Suppressor macrophage (primary cell): Measurements from ENCODE around the gene C1orf35.

ENCODE experiments used
- DNase-seq, 4 experiments: peaks; one replicate each; pipeline ENCODE4 v3.0.0-alpha.2; 2020 to 2022

The C1orf35 gene

DNA sequence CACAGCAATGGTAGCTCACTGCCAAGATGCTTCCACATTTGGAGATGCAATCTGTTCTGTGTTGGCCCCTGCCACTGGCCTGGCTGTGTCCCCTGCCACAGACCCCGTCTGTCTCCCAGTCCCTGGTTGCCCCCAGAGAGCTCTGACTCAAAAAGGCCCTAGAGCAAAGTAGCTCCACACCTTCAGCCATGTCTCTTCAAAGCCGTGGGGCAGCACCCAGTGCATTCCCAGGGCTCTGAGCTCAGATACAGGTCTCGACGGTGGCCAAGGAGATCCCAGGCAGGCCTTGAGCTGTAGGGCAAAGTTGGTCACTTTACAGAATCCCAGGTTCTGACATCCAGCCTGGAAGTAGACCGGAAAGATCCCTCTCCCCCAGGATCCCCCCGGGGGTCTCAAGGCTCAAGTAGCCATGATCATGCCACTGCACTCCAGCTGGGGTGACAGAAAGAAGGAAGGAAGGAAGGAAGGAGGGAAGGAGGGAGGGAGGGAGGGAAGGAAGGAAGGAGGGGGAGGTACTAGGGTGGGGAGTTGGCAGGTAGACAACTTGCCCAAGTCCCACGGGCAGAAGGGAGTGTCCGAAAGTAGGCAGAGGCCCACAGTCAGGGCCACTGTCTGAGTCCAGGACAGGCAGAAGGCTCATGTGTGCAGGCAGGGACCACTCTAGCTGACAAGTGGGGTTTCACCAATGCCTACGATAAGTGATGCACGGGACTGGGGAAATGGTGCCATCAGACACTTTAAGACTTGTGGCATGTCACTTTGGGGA lies 25.4 kb downstream of the C1orf35 start:
- DNase-seq, result no peak

DNA sequence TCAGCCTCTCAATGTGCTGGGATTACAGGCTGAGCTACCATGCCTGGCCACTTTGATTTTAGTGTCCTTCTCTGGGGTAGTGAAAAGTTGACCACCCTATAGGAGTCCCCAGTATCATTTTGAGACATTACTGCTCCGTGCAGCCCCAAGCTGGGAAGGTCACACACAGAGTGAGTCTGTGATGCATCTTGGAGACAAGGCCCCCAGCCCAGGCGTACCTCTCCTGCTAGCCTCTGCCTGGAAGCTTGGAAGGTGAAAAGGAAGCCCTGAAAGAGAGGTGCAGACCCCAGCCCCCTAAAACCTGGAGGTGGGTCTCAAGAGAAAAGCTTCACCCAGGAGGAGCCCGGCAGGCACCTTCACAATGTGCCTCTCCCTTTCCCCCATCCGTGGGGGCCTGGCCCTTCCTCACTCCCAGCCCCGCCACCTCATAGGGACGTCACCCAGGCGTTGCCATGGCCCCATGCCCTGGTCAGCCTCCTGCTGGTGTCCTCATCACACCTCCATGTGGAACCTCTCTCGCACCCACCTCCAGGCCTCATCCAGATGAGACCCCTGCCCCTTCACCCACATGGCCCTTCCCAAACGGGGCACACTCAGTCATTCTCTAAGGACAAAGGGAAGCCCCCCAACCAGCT lies 26.2 kb downstream of the C1orf35 start:
- no peak for DNase-seq

DNA sequence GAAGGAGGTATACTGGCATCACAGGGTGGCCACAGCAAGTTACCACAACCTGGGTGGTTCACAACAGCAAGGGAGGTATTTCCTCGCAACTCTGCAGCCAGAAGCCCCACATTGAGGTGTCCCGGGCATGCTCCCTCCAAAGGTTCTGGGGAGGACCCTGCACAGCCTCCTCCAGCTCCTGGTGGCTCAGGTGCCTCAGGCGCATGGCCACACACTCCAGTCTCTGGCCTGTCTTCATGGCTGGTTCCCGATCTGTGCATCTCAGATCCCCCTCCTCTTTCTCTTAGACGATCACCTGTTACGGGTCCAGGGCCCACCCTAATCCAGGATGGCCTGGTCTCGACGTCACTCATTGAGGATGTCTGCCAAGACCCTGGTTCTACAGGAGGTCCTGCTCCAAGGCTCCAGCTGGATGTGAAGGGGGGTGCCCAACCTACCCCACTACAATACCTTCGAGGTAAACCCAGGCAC lies 27.3 kb downstream of the C1orf35 start:
- no peak for DNase-seq

DNA sequence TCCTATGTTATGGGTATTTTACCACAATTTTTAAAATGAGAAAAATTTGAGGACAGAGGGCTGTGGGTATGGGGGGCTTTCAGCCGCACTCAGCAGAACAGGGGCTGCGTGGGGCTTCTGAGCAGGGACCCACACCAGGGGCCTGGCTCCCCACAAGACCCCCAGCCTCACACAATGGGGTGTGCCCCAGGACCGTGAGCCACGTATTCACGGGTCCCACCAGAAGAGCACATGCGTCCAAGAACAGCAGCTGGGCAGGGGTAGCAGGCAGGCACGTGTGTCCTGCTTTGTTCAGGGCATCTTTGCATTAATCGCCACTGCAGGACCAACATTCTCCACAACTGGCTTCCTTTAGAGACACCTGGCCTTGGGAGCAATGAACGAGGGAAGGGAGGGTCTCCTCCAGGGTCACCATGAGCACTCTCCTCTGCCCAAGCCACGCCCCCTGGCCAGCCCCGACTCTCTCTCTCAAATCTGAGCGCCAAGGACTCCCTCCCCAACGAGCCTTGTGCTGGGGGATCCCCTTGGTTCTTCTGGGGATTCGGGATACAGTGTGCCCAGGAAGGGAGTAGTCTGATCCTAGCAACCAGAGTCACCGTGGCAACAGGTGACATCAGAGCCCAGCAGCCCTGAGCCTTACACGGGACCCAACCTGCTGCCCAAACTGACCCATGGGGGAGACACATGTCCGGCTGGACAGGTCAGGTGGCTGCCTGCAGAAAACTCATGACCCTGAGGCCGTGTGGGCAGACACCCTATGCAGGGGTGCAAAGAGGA lies 28.0 kb downstream of the C1orf35 start:
- no peak for DNase-seq

DNA sequence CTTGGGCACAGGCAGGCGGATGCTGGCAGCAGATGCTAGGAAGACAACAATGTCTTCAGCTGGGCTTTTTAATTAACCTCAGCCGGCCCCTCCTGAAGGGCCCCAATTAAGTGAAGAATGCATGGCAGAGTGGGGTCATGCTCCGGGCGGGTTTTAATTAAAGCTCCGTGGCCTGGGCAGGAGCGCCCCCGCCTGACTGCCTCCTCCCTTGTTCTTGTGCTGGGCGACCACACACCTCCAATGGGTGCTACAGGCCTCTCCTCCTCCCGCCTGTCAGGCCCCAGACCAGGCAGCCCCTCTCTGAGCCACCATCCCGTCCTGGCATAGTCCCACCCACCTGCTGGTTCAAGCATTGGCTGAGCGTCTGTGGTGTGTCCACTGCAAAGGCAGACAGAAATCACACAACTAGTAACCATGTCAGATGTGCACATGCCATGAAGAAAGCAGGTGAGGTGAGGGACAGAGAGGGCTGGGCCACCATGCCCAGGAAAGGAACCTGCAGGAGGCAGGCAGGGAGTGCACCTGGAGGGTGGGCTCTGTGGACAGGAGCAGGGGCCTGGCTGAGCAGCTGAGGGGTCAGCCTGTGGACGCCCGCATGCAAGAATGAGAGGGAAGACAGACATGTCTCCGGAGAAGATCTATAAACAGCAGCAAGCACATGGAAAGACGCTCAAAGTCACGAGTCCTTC lies 29.1 kb downstream of the C1orf35 start:
- DNase-seq, result no peak

DNA sequence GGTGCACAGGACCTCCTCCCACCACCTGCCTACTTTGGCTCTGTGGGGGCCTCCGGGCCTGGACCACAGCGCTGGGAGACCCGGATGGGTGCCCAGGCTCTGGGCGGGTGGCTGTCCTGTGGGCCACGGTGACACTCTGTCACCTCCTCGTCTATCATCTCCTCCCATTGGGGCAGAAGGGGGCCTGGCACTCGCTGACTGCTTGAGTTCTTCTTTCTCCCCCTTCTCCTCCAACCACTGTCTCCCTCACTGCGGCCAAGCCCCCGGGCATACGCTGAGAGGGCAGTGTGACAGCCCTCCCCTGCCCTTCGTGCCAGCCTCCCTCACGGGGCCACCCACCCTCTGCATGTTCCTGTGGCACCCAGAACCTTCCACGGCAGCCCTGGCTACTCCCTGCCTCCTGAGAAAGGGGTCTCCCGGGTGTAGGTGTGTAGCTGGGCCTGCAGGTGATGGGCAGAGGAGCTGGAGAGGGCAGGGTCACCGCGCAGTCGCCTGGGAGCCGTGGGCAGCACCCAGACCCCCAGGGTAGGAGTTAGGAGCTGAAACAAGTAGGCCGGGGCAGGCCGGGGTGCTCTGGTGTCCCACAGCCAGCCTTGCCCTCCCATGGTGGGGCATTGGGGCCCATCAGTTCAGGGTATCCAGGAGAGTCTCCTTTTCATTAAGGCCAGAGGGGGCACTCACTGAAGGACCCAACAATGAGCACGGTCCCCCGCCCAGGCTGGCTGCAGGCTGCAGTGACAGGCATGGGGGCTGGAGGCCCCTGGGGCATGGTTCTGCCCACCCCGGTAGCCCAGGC lies 29.9 kb downstream of the C1orf35 start:
- DNase-seq, result no peak

DNA sequence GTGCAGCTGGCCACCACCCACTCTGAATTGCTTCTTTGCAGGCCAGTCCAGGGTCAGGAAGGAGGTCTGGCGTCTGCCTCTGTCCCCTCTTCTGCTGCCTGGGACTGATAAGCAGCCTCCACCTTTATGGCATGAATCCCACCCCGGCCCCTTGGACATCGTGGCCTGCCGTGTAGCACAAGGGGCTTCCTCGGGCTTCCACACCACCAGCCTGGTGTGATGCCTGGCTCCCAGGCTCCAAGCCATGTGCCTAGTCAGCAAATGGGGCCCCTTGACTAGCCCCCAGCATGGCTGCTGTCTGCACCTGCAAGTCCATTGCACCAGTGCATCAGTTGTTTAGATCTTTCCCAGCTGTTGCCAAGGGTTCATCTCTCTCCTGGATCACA lies 30.5 kb downstream of the C1orf35 start:
- no peak for DNase-seq

DNA sequence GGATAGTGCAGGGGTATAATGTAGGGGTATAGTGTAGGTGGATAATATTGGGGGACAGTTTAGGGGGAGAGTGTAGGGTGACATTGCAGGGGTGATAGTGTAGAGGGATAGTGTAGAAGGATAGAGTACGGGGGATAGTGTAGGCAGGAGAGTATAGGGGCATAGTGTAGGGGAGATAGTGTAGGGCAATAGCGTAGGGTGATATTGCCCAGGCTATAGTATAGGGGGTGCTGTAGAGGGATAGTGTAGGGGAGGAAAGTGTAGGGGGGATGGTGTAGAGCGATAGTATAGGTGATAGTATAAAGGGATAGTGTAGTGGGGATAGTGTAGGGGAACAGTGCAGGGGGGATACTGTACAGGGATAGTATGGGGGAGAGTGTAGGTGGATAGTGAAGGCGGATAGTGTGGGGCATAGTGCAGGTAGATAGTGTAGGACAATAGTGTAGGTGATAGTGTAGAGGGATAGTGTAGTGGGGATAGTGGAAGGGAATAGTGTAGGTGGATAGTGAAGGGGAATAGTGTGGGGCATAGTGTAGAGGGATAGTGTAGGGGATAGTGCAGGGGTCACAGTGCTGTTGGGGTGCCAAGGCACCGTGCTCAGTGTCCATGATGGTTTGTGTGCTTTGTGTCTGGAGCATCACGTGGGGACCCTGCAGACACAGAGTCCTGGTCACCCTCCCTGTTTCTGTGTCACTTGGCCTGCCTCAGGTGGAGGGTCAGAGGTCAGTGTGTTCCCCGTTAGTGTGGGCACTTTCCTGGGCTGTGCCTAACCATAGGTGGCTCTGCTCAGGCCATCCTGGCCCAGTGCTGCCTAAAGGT lies 31.1 kb downstream of the C1orf35 start:
- no peak for DNase-seq

DNA sequence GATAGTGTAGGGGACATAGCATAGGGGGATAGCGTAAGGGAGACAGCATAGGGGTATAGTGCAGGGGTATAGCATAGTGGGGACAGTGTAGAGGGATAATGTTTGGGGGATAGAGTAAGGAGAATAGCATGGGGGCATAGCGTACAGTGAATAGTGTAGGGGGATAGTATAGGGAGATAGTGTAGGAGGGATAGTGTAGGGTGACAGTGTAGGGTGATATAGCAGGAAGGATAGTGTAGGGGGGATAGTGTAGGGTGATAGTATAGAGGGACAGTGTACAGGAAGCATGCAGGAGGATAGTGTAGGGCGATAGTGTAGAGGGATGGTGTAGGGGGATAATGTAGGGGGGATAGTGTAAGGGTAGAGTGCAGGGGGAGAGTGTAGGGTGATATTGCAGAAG lies 32.3 kb downstream of the C1orf35 start:
- no peak for DNase-seq

DNA sequence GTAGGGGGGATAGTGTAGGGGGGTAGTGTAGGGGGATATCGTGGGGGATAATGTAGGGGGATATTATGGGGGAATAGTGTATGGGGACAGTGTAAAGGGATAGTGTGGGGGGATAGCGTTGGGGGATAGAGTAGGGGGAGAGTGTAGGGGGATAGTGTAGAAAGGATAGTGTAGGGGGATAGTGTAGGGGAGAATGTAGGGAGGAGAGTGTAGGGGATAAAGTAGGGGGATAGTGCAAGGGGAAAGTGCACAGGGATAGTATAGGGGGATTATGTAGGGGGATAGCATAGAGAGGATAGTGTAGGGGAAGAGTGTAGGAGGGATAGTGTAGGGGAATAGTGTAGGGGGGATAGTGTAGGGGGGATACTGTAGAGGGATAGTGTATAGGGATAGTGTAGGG lies 33.0 kb downstream of the C1orf35 start:
- DNase-seq, result no peak

DNA sequence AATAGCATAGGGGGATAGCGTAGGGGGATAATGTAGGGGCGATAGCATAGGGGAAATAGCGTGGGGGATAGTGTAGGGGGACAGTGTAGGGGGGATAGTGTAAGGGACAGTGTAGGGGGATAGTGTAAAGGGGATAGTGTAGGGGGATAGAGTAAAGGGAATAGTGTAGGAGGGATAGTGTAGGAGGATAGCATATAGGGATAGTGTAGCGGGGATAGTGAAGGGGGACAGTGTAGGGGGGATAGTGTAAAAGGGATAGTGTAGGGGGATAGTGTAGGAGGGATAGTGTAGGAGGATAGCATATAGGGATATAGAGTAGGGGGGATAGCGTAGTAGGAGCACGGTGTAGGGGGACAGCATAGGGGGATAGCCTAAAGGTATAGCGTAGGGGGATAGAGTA lies 34.8 kb downstream of the C1orf35 start:
- DNase-seq, result no peak

DNA sequence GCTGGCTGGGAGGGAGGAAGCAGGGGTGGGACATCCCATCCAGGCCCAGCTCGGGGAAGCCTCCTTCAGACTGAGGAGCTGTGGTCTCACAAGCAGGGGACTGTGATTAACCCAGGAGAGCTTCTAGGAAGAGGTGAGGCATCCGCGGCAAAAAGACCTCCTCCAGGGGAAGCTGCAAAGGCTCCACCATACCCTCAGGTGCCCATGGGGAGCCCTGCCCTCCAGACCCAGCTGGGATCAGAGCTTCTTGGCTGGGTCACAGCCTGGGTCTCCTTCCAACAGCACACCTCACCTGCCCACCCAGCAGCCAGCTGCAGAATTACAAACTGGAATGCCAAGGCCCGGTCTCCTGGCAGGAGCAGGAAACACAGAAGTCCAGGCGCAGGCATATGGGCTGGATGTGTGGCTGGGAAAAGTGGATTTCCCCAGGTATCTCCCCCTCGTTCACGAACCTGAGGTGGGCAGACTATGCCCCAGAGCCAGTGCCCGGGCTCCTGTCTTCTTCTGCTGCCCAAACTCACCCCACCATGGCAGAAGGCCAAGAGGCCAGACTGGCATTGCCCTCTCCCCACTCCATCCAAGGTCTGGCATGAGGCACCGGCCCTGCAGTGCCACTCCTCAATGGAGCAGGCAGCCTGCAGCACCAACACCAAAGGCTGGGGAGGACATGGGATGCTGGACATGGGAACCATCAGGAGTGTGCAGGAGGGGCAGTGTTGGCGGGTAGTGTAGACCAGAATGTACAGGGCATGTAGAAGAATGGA lies 36.1 kb downstream of the C1orf35 start:
- no peak for DNase-seq

DNA sequence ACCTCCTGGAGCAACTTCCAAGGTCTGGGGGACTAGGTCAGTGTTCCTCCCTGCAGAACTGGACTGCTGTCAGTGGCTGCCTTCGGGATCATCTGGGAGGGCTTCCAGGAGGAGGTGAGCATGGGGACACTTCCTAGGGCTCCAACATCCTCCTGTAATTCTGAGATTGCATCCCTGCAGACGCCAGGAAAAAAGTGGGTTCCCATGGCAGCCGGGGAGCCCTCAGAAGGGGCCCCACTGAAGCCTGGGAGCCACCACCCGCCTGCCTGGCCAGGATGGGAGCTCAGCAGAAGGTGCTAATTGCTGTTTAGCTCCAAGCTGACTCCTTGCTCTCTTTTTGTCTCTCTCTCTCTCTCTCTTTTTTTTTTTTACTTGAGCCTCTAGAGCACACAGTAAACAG lies 36.7 kb downstream of the C1orf35 start:
- DNase-seq, result no peak

DNA sequence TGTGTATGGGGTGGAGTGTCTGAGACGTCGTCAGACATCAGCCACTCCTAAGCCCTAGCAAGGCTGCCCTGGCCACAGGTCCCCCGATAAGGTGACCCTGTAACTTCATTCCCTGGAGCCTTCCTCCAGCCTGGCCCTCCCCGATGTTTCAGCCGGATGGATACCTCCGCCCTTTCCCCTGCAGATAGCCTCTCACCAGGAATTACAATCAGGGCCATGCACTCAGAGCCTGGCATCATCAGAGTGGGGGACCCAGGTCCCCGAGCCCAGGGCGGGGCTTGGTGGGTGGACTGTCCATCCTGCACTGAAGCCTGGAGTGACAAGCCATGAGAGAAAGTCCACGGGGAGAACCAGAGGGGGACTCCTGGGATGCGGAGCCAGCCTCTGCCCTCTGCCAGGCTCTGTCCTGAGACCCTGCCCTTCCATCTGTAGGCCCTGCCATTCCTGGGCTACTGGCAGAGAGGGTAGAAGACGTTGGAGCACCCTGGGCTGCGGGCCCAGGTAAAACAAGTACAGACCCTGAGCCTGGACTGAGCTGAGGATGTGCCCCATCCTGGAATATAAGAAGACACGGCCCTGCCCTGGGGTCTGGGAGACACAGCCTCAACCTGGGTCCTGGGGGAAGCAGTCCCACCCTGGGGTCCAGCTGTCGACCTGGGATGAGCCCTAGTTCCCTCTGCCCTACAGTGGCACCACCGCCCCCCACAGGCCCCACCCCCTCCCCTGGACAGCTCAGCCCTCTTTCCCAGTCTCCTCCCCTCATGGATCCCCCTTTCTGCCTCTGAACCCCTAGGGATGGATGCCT lies 37.4 kb downstream of the C1orf35 start:
- no peak for DNase-seq

DNA sequence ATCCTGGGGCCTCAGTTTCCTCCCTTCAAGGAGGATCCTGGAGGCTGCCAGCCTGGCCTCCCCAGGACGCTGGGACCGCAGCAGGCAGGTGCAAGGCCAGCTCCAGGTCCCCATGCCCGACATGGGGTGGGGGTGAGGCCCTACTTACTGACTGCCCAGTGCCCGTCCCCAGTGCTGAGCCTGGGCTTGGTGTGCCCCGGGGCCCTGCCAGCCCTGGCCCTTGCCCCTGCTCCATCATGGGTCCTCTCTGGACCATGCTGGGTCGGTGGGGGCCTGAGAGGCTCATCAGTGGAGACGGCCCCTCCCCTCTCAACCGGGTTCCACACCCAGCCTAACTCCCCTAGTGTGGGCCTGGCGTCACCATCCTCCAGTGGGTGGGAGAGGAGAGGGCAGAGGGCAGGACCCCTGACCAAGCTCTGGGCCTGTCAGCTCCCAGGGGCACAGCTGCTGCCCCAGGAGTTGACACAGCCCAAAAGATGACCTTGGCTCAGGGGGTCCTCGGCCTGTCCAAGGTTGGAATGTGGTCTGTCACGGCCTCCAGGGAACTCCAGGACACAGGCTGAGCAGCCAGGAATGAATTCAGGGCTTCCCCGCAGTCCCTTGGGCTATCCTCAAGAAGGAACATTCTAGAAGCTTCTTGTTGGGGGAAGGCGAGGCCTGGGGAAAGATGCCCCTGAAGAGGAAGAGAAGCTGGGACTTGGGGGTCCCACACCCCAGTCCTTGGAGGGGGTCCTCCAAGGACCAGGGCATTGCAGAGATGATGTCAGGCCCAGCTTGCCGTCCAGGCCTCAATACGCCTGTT lies 38.2 kb downstream of the C1orf35 start:
- no peak for DNase-seq

DNA sequence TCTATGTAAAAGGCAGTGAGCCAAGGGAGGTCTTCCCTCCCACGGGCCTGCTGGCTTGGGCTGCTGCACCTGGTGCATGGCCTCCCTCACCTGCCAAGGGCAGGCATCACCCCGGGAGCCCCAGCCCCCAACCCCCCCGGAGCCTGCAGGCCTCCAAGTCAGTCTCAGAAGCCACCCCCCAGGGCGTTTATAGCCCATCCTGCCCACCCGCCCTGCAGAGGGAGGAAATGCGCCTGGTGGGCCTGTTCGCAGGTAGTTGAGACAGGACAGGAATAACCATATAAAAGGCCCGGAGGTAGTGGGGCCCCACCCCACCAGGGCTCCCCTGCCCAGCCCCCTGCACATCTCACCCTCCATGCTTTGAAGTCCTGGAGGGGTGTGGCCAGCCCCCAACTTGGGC lies 38.8 kb downstream of the C1orf35 start:
- no peak for DNase-seq

DNA sequence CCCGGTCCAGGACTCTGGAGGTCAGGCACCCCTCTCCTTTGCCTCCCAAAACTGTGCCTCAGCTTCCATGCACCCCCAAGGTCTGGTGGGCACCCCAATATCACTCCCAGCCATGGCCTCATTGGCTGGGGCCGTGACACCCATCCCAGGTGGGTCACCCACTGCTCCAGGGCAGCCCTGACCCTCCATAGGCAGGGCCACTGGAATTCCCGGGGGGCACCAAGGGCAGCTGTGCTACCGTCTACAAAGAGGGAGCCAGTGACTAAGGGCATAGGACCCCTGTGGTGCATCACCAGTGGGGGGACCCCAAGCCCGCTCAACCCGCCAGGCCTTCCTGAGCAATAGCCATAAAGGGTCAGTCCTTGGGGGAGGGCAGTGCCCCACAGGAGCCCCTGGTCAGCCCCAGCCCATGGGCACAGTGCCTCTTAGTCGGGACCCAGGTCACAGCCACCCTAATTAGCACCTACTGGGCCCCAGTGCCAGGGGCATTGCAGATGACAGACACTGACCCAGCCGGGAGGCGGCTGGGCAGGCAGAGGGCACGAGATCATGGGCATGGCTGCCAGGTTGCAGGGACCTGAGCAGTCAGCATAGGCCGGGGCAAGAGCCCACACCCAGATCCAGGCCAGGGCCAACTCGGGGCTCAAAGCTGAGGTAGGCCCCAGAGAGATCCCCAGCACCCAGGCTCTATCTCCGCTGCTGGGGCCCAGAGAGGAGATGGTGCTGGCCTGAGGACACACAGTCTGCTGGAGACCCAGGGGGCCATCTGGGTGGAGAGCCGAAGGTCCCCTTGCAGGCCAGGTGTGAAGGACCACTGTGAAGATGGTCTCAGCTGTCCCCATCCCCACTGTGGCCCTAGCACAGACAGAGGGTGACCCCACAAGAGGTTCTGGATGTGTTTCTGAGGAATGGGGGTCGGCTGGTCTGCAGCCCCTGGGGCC lies 39.6 kb downstream of the C1orf35 start:
- no peak for DNase-seq

DNA sequence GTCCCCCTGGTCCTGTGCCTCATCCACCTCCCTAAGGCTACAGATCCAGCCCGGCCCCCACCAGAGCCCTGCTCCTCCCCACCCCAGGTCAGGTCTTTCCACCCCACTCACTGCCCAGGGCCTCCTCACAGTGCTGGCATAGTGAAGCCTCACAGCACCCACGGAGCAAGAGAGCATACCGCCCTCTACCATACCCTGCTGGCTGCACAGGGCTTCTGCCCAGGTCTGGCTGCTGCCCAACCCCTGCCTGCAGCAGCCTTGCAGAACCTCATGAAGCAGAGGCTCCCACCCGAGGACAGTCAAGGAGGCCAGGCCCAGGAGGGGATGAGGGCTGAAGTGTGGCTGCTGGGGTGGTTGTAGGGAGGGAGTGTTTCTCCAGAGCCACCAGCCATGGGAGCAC lies 40.3 kb downstream of the C1orf35 start:
- DNase-seq, result no peak
